Measurements from ENCODE around the gene PF4V1. TPM values are rescaled to one million over a fixed set of nuclear protein-coding genes. Genes with fewer than 3 reads are reported as not detected.

Gene PF4V1
- total RNA-seq: not detected

- Mint-ChIP-seq H3K9me3 (no peaks in the 10 kb centered on the region), H3K36me3 (no peaks in the 10 kb centered on the region), H3K27ac (no peak within 1 kb of the TSS)
- ATAC-seq (no peak), DNase-seq (ENCODE audit: low spot score in 2 of 2) (no peak)
Observed at GRCh38 chr4:73853246-73853704, at the start of gene PF4V1. PF4V1 (plus strand) TSS chr4:73853296; CDS start chr4:73853363, 67 bp downstream.

GRCh38 chr4:73810191-73810590, 42.9 kb upstream of the PF4V1 start:
- DNase-seq (ENCODE audit: low spot score in 2 of 2) (no peak), ATAC-seq (no peak)
- no peaks in the 10 kb centered on the region for H3K36me3 Mint-ChIP-seq
- no peak overlapping the region for H3K27ac Mint-ChIP-seq
- peaks cover 4 to 7% of the 10 kb centered on the region in 2 donors for H3K9me3 Mint-ChIP-seq

GRCh38 chr4:73811841-73812240, 41.3 kb upstream of the PF4V1 start:
- Mint-ChIP-seq H3K27ac (no peak overlapping the region), H3K9me3 (peaks cover 9 to 11% of the 10 kb centered on the region in 2 donors), H3K36me3 (no peaks in the 10 kb centered on the region)
- ATAC-seq (no peak), DNase-seq (ENCODE audit: low spot score in 2 of 2) (no peak)

- no peaks in the 10 kb centered on the region for H3K36me3 Mint-ChIP-seq
- DNase-seq (ENCODE audit: low spot score in 2 of 2) (no peak), ATAC-seq (no peak)
- H3K27ac Mint-ChIP-seq: no peak overlapping the region
- peaks cover 18% of the 10 kb centered on the region in 2 donors for H3K9me3 Mint-ChIP-seq
Observed at GRCh38 chr4:73814679-73815078, 38.4 kb upstream of the PF4V1 start.

- DNase-seq (ENCODE audit: low spot score in 2 of 2) (no peak), ATAC-seq (no peak)
- H3K36me3 Mint-ChIP-seq: no peaks in the 10 kb centered on the region
- peaks cover 18% of the 10 kb centered on the region in 2 donors for H3K9me3 Mint-ChIP-seq
- no peak overlapping the region for H3K27ac Mint-ChIP-seq
Observed at GRCh38 chr4:73815145-73815544, 38.0 kb upstream of the PF4V1 start.

- Mint-ChIP-seq H3K36me3 (no peaks in the 10 kb centered on the region), H3K9me3 (peaks cover 18% of the 10 kb centered on the region in 2 donors), H3K27ac (peak overlapping the region in 1 of 2 donors; percentile 61)
- ATAC-seq: no peak
- DNase-seq (ENCODE audit: low spot score in 2 of 2): no peak
Observed at GRCh38 chr4:73816814-73817213, 36.3 kb upstream of the PF4V1 start.

- no peak for DNase-seq (ENCODE audit: low spot score in 2 of 2)
- no peaks in the 10 kb centered on the region for H3K36me3 Mint-ChIP-seq
- peaks cover 20% of the 10 kb centered on the region in 2 donors for H3K9me3 Mint-ChIP-seq
- no peak for ATAC-seq
- no peak overlapping the region for H3K27ac Mint-ChIP-seq
Observed at GRCh38 chr4:73817341-73817740, 35.8 kb upstream of the PF4V1 start.

GRCh38 chr4:73821325-73821724, 31.8 kb upstream of the PF4V1 start:
- no peaks in the 10 kb centered on the region for H3K36me3 Mint-ChIP-seq
- no peak for DNase-seq (ENCODE audit: low spot score in 2 of 2)
- no peak overlapping the region for H3K27ac Mint-ChIP-seq
- ATAC-seq: no peak
- peaks cover 18 to 19% of the 10 kb centered on the region in 2 donors for H3K9me3 Mint-ChIP-seq

GRCh38 chr4:73822389-73822788, 30.7 kb upstream of the PF4V1 start:
- peaks cover 10 to 15% of the 10 kb centered on the region in 2 donors for H3K9me3 Mint-ChIP-seq
- no peaks in the 10 kb centered on the region for H3K36me3 Mint-ChIP-seq
- no peak for DNase-seq (ENCODE audit: low spot score in 2 of 2)
- no peak for ATAC-seq
- no peak overlapping the region for H3K27ac Mint-ChIP-seq

GRCh38 chr4:73822812-73823504, 30.1 kb upstream of the PF4V1 start:
- Mint-ChIP-seq H3K27ac (no peak overlapping the region), H3K36me3 (no peaks in the 10 kb centered on the region), H3K9me3 (peaks cover 6 to 12% of the 10 kb centered on the region in 2 donors)
- DNase-seq (ENCODE audit: low spot score in 2 of 2) (no peak), ATAC-seq (no peak)

GRCh38 chr4:73823760-73824159, 29.3 kb upstream of the PF4V1 start:
- Mint-ChIP-seq H3K36me3 (no peaks in the 10 kb centered on the region), H3K9me3 (peaks cover 6 to 12% of the 10 kb centered on the region in 2 donors), H3K27ac (no peak overlapping the region)
- ATAC-seq (no peak), DNase-seq (ENCODE audit: low spot score in 2 of 2) (no peak)

- Mint-ChIP-seq H3K9me3 (peaks cover 0 to 7% of the 10 kb centered on the region in 2 donors), H3K27ac (no peak overlapping the region), H3K36me3 (no peaks in the 10 kb centered on the region)
- DNase-seq (ENCODE audit: low spot score in 2 of 2) (no peak), ATAC-seq (no peak)
Observed at GRCh38 chr4:73828956-73829355, 24.1 kb upstream of the PF4V1 start.

- no peak for DNase-seq (ENCODE audit: low spot score in 2 of 2)
- H3K9me3 Mint-ChIP-seq: peaks cover 0 to 7% of the 10 kb centered on the region in 2 donors
- ATAC-seq: no peak
- no peak overlapping the region for H3K27ac Mint-ChIP-seq
- no peaks in the 10 kb centered on the region for H3K36me3 Mint-ChIP-seq
Observed at GRCh38 chr4:73831569-73831968, 21.5 kb upstream of the PF4V1 start.

GRCh38 chr4:73832651-73833237, 20.4 kb upstream of the PF4V1 start:
- ATAC-seq: no peak
- H3K36me3 Mint-ChIP-seq: peaks cover 0 to 8% of the 10 kb centered on the region in 2 donors

GRCh38 chr4:73836373-73837279, 16.5 kb upstream of the PF4V1 start, which contains the start of gene CXCL6:
CXCL6 (plus strand) TSS chr4:73836678; CDS start chr4:73836751, 73 bp downstream.
- no peaks in the 10 kb centered on the region for H3K9me3 Mint-ChIP-seq
- ATAC-seq: no peak
- peaks cover 0 to 8% of the 10 kb centered on the region in 2 donors for H3K36me3 Mint-ChIP-seq
- no peak for DNase-seq (ENCODE audit: low spot score in 2 of 2)
- H3K27ac Mint-ChIP-seq: no peak within 1 kb of the TSS

More at GRCh38 chr4:73832651-73833237, 20.4 kb upstream of the PF4V1 start:
- Mint-ChIP-seq H3K27ac (no peak overlapping the region), H3K9me3 (peaks cover 0 to 3% of the 10 kb centered on the region in 2 donors)
- no peak for DNase-seq (ENCODE audit: low spot score in 2 of 2)

GRCh38 chr4:73839071-73839470, 14.0 kb upstream of the PF4V1 start:
- Mint-ChIP-seq H3K36me3 (peaks cover 0 to 8% of the 10 kb centered on the region in 2 donors), H3K9me3 (no peaks in the 10 kb centered on the region), H3K27ac (no peak overlapping the region)
- no peak for DNase-seq (ENCODE audit: low spot score in 2 of 2)
- ATAC-seq: no peak

- Mint-ChIP-seq H3K36me3 (peaks cover 0 to 8% of the 10 kb centered on the region in 2 donors), H3K27ac (no peak overlapping the region), H3K9me3 (no peaks in the 10 kb centered on the region)
- DNase-seq (ENCODE audit: low spot score in 2 of 2) (no peak), ATAC-seq (no peak)
Observed at GRCh38 chr4:73839715-73840114, 13.4 kb upstream of the PF4V1 start.
